Measurements from ENCODE around the gene NR4A3. TPM values are rescaled to one million over a fixed set of nuclear protein-coding genes. Genes with fewer than 3 reads are reported as not detected.
A peak's percentile ranks its signal among the peaks of the same experiment; 100 is the strongest.

Gene NR4A3
- total and polyA plus RNA-seq, 9 of the 15 experiments (the other 6 are each of a cell fraction or from before 2014, with no cell fraction given): 0.04 to 0.07 TPM; not detected in 7

DNA sequence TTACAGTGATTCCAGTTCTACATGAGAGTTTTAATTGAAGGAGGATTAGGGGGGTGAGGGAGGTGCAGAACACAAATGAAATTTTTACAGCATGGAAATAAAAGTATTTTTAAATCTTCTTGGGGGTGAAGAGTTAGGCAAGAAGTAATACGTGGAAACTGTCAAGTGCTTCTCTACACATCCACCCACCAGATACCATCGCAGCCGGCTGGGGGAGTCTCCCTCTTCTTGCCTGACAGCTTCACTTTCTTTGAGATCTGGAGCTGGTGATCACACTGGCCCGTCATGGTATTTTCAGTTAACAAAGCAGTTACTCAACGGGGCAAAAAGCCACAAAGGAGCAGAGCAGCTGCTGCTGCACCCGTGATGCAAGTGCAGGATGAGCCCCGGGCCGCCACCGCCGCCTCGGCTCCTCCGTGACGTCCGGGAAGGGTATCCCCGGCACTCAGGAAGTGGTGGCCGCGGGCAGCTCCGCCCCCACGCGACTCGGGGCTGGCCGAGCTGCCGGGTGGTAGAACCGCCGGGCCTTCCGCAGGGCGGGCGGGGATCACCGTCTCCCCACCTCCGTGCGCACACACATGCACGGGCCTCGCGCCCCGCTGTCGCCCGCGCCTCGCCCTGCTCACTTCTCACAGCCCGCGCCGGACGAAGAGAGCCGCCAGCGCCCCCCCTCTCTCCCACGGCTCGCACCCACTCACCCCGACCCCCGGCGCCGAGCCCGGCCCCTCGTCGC, 2.4 kb upstream of the NR4A3 start (continued):
- TF ChIP-seq MEF2A (IDR thresholded peaks at IDR 0.05; ENCODE audit: control insufficient read depth, low read depth, low read length) (peak; percentile 45; the same call in 1 of the 2 replicates), NR2C2 (CRISPR knock-in tag; IDR thresholded peaks at IDR 0.05) (no peak), NR2C2 (tag; IDR thresholded peaks at IDR 0.05) (peak; percentile 95), GATAD2B (IDR thresholded peaks at IDR 0.05; ENCODE audit: borderline replicate concordance) (peak; percentile 28; the same call in 1 of the 2 replicates), HOMEZ (CRISPR knock-in tag; IDR thresholded peaks at IDR 0.05) (0 out of 2 replicates have a peak, but pooled peaks have one; percentile 29), GMEB1 (CRISPR knock-in tag; IDR thresholded peaks at IDR 0.05) (no peak), TAF1 (IDR thresholded peaks at IDR 0.05; ENCODE audit: control insufficient read depth, extremely low read depth, insufficient read depth, low read length, severe bottlenecking) (no peak), ZNF444 (CRISPR knock-in tag; IDR thresholded peaks at IDR 0.05) (no peak), CREB5 (CRISPR knock-in tag; IDR thresholded peaks at IDR 0.05) (no peak), ZNF584 (CRISPR knock-in tag; IDR thresholded peaks at IDR 0.05; ENCODE audit: low read depth) (no peak; the same call in 1 of the 2 replicates), ZNF507 (tag; conservative IDR thresholded peaks at IDR 0.05) (no peak), SMARCA4 (IDR thresholded peaks at IDR 0.05) (peak; percentile 60; the same call in 1 of the 2 replicates), CHD2 (IDR thresholded peaks at IDR 0.05; ENCODE audit: low read depth, low read length) (peak; percentile 10; the same call in 1 of the 2 replicates), STAT5B (CRISPR knock-in tag; IDR thresholded peaks at IDR 0.05) (no peak), TCF3 (CRISPR knock-in tag; IDR thresholded peaks at IDR 0.05) (peak; percentile 38), CAMTA2 (CRISPR knock-in tag; conservative IDR thresholded peaks at IDR 0.05) (peak; percentile 82; the same call in 1 of the 2 replicates)
- TF ChIP-seq, protein P1, sequence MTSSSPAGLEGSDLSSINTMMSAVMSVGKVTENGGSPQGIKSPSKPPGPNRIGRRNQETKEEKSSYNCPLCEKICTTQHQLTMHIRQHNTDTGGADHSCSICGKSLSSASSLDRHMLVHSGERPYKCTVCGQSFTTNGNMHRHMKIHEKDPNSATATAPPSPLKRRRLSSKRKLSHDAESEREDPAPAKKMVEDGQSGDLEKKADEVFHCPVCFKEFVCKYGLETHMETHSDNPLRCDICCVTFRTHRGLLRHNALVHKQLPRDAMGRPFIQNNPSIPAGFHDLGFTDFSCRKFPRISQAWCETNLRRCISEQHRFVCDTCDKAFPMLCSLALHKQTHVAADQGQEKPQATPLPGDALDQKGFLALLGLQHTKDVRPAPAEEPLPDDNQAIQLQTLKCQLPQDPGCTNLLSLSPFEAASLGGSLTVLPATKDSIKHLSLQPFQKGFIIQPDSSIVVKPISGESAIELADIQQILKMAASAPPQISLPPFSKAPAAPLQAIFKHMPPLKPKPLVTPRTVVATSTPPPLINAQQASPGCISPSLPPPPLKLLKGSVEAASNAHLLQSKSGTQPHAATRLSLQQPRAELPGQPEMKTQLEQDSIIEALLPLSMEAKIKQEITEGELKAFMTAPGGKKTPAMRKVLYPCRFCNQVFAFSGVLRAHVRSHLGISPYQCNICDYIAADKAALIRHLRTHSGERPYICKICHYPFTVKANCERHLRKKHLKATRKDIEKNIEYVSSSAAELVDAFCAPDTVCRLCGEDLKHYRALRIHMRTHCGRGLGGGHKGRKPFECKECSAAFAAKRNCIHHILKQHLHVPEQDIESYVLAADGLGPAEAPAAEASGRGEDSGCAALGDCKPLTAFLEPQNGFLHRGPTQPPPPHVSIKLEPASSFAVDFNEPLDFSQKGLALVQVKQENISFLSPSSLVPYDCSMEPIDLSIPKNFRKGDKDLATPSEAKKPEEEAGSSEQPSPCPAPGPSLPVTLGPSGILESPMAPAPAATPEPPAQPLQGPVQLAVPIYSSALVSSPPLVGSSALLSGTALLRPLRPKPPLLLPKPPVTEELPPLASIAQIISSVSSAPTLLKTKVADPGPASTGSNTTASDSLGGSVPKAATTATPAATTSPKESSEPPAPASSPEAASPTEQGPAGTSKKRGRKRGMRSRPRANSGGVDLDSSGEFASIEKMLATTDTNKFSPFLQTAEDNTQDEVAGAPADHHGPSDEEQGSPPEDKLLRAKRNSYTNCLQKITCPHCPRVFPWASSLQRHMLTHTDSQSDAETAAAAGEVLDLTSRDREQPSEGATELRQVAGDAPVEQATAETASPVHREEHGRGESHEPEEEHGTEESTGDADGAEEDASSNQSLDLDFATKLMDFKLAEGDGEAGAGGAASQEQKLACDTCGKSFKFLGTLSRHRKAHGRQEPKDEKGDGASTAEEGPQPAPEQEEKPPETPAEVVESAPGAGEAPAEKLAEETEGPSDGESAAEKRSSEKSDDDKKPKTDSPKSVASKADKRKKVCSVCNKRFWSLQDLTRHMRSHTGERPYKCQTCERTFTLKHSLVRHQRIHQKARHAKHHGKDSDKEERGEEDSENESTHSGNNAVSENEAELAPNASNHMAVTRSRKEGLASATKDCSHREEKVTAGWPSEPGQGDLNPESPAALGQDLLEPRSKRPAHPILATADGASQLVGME (CRISPR knock-in tag; IDR thresholded peaks at IDR 0.05): no peak; the same call in 1 of the 2 replicates
